Right ventricle myocardium inferior (tissue), 1 donor: ENCODE results near the gene PYROXD2. TPM values are rescaled to one million over a fixed set of nuclear protein-coding genes. Genes with fewer than 3 reads are reported as not detected.
"Not testable (repeated sequence)": the region's sequence is repeated elsewhere in the genome, so short reads cannot be mapped to it uniquely, and the experiment has no call there.

Experiments
- ATAC-seq: fragments of 200-7000 bp; cut with Tn5 transposase; one replicate; pipeline ENCODE4 v1.9.1; 2020; ENCODE audit warnings: mild to moderate bottlenecking, moderate library complexity
- DNase-seq: peaks from one replicate; pipeline ENCODE4 v3.0.0; 2021; ENCODE audit errors: missing footprints
- intact Hi-C: fragments of 100-400 bp; cut with DNase I; formaldehyde crosslinking; loops from one replicate; pipeline ENCODE4 v1.11.0; 2022
- total RNA-seq: library from RNA; stranded (reverse); fragmentation: NEBNext Ultra II Directional; extraction: Animal tissue kit (Norgen Biotek cat#: 25700); gene quantifications from one replicate; pipeline ENCODE4 v1.2.1, GENCODE V29; 2021
- donor health status: DM: no; HTN: yes; CAD: no; lungs with severe emphysema.

Gene PYROXD2
- total RNA-seq, 1 donor from 2014 or later = 10.7 TPM

DNA sequence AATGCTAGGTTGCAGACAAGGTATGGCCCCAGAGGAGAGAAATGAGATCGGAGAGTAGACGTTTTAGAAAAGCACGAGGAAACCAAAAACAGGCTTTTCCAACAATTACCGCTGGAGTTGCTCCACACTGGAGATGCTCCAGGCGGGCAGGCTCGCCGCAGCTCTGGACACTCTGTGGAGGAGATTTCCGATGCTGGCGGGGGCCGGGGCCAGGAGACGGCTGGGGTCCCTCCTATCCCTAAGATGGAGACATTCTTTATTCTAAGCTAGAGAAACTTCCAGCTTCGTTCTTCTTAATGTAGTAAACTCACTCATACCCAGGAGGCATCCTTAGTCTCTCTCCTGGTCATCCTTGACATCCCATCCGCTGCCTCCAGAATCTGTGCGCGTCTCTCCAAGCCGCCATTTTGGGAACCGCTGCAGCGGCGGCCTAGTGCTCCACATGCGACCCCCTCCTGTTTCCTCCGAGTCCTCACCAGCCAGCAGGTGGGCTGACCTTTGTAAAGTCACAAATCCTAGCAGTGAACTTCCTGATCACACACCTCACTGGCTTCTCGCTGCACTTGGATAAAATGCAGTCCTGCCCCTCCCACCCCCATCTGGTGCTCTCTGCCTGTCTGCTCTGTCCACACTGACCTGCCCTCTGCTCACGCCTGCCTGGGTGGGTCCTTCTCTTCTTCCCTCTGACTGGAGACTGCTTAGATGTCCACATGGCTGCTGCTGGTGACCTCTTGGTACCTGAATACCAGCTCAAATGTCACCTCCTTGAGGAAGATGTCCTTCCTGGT, 11.9 kb downstream of the PYROXD2 start:
- ATAC-seq = no peak

DNA sequence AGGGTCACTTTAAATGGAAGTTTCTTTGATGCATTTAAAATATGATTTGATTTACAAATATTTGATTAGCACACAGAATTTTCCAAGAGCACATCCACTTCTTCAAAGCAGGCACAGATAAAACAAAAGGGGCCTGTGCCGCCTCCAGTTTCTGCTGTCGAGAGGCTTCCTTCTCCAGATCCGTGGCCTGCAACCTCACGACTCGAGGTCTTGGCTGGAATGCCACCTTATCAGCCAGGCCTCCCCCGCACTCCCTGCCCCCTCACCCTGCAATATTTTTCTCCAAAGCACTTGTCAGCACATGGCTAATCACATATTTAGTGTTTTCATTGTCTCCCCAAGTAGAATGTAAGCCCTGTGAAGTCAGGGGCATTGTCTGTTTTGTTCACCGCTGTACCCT, 12.5 kb downstream of the PYROXD2 start:
- intact Hi-C loops = no loop called here
- ATAC-seq (no peak), DNase-seq (no peak)

More for the DNA sequence above, 11.9 kb downstream of the PYROXD2 start:
- no peak for DNase-seq
- intact Hi-C loops = no loop called here

DNA sequence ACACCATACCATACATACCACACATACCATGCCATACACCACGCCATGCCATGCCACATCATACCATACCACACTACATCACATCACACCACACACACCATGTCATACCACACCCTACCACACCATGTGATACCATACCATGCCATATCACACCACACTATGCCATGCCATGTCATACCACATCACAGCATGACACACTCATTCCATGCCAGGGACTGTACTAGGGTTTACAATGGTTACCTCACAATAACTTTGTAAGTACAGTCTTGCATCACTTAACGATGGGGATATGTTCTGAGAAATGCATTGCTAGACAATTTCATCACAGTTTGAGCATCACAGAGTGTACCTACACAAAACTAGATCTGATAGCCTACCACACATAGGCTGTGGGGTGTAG, 14.5 kb downstream of the PYROXD2 start:
- intact Hi-C loops = no loop called here
- DNase-seq = no peak
- ATAC-seq = no peak

DNA sequence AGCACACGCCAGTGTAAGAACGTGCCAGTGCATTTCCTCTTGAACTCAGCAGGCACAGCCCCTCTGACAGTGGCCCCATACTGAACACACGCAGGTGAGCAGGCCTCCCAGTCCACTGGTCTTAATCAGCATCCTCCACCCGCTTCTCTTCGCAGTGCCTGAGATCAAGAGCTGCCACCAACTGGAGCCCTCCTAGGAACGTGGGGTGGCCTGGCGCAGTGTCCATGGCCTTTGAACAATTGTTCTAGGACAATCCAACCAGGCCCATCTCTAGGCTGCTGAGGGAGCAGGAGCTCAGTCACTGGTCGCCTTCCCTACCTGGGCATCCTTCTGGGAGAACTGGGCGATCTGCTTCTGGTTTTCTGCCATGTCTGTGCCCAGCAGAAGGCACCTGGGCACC, 15.2 kb downstream of the PYROXD2 start:
- no peak for ATAC-seq
- no peak for DNase-seq
- intact Hi-C loops = no loop called here

DNA sequence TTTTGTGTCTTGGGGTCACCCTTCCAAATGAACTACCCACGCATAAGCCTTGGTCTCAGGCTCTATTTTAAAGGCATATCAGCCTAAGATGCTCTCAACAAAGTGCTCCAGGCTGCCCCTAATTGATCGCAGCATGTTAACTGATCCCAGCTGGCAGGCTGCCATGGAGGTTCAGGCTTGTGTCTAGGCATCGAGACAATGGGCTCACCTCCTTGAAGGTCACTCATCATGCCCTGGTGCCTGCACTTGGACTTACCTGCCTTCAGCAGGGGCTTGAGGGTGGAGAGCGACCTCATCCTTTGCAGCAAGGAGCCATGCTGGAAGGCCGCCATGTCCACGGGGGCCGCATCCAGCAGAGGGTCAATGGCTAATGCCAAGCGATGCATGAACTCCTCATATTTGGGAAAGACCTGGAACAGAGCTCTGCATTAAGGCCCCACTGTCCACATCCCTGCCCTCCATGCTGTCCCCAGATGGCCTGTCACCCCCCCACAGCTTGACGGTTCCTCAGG, 17.8 kb downstream of the PYROXD2 start:
- ATAC-seq = no peak
- DNase-seq = no peak
- intact Hi-C loops = no loop called here

DNA sequence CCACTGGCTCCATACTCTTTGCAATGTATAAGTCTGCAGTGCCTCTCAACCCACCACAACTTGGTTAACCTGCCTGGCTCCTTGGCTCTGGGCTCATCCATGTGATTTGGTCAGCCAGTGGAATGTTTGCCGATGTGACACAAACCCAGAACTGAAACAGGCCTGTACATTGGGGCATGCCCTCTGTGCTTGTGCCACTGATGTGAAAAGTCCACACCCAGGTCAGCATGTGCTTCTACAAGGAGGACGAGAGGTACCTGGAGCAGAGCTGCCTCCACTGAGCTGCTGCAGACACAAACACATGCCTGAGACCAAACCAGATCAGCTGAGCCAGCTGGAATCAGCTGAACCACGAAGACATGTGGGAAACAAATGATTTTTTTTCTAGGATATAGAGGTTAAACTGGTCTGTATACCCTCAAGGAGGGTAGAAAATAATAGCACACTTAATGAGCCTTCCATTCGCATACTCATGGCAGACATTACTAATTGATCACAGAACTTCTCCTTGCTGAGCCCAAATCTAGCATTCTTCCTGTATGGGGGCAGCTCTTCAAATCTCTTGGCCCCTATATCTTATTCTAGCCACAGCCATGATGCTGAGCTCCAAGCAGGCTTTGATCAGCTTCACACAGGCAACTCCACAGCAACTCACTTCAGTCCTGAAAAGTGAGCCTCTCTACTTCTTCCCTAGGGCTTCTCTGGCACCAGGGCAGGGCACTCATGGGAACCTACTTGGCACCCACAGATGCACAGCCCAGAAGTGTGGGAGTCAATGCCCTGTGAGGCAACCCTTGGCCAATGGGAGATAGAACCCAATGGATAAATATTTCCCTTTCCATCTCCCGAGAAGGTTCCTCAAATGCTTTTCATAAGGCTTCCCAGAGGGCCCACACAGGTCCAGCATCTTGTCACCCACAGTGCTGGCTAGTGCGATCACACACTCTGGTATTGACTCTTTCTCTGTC, 18.6 kb downstream of the PYROXD2 start:
- DNase-seq = no peak
- no peak for ATAC-seq
- intact Hi-C loops = no loop called here

DNA sequence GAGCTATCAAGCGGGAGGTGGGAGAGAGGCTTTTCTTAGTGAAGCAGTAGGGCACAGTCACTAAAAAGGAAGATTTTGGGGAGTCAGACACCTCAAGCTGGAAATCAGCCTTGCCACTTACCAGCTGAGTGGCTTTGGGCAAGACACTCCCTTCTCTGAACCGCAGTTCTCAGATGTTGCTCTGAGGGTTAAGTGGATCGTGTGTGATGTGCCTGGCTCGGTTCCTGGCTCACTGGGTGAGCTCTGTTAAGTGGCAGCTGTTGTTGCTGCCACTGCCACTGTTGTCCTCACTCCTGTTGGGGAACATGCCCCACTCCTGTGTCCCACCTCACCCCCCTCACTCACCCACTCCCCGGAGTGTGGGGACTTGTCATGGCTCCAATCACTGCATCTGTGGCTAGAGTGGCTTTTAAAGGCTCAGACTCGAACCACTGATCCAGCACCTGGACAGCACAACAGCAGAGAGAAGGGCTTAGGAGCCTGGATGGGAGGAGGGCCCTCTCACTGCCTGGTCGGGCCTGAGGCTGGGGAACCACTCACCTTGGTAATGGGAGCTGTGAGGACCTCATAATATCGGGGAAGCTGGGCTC, 20.0 kb downstream of the PYROXD2 start:
- DNase-seq (no peak), ATAC-seq (no peak)
- intact Hi-C loops = no loop called here

DNA sequence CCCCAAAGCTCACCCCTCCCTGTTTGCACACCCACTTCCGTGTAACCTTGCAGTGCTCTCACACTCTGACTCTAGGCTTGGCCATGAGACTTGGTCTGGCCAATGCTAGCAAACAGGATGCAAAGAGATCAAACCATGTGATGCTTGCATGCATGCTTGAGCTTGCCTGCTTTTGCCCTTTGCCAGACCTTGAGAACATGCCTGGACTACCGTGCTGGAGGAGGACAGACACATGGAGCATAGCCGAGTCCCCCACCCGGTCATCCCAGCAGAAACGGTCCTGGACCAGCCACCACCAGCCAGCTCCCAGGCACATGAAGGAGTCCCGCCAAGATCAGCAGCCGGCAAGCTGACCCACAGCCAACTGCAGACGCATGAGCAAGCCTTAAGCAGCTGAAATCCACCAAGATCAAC, 23.4 kb downstream of the PYROXD2 start:
- intact Hi-C loops = no loop called here
- DNase-seq = peak; percentile 82

DNA sequence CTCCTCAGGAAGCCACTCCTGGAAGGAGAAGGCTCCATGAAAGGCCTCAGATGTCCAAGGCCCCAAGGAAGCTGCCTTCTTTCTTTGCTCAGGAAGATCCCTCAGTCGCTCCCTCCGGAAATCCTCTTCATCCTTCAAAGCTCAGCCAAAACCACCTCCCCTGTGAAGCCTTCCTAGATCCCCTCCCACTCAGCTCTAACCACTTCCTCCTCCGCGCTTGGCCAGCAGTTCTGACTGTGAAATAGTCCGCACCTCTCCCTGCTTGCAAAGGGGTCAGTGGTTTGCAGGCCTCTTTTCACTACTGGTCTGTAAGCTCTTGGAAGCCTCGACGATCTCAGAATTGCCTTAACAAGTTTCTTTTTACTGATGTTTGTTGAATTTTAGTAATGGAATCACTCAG, 23.9 kb downstream of the PYROXD2 start:
- no peak for DNase-seq
- no peak for ATAC-seq
- intact Hi-C loops = no loop called here

More for the DNA sequence above, 23.4 kb downstream of the PYROXD2 start:
- peak; percentile 60 for ATAC-seq

DNA sequence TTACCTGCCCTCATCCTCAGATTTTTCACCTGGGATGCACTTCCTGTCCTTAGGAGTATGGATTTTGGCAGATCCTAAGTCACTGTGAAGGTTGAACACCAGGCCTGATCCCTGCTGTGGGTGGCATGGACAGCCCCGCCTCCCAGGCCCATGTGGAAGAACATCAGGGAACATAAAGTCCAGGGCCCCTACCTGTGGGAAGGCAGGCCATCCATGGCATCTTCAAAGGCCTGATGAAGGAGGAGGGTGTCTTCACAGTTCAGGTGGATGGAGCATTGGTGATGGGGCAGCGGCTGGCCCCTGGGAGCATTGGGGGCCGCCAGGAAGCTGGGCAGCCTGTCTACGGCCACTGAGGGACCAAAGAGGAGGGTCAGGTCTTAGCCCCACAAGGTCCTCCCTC, 24.6 kb downstream of the PYROXD2 start:
- intact Hi-C loops = no loop called here
- DNase-seq (no peak), ATAC-seq (no peak)

DNA sequence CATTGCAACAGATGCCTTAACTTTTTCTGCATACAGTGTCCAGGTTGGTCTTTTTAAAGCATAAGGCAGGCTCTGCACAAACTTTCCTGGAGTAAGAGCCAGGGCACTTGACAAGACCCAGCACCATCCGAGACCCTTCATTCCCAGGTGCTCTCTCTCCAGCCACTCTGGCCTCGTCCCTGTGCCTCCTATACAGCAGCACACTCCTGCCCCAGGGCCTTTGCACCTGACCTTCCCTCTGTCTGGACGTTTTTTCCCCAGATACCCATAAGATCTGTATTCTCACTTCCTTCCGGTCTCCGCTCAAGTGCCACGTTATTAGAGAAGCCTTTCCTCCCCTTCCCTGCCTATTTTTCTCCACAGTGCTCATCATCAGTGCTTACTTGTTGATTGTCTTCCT, 25.6 kb downstream of the PYROXD2 start:
- intact Hi-C loops = no loop called here
- ATAC-seq (no peak), DNase-seq (no peak)

DNA sequence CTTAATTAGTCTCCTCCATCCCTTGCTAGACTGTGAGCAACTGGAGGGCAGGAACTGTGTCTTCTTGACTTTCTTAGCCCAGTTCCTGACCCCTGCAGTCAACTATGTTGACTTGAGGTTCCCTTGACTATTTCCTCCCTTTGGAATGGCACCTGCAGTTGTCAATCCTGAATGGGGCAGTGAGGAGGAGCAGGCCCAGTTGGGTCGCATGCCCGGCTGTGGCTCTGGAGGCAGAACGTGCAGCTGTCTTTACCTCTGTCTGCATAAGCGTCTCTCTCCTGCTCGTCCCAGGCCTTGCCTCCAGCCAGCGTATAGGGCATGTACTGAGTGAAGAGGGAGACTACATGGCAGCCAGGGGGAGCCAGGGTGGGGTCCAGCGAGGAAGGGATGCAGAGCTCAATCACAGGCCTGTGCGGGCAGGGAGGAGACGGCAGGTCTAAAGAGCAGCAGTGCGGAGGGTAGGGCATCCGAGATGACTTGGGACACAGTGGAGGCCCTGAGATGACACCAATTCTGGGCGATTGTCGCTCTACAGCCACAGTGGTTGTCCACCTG, 26.8 kb downstream of the PYROXD2 start:
- ATAC-seq = no peak
- DNase-seq = no peak
- intact Hi-C loops = no loop called here

DNA sequence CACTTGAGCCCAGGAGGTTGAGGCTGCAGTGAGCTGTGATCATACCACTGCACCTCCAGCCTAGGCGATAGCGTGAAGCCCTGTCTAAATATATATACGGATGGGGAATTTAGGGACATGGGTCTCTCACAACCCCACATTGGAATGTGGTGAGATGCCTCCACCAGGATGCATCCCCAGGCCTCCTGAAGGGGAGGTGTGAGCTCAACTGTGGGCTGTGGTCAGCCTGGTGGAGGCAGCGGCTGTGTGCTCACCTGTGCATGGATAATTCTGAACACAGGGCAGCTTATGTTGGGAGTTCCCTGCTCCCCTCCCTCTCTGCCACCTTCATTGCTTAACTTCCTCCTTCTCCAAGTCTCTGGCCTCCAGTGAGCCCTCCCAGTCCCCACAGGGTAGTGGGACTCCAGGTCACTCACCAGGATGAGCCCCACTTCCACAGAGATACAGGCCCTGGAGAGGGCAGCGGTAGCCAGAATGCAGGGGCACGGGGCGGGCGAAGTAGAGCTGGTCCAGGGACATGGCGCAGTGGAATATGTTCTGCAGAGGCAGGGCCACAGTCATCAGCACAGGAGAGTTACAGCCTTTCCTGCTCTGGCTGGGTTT, 30.4 kb downstream of the PYROXD2 start:
- DNase-seq (no peak), ATAC-seq (no peak)
- intact Hi-C loops = no loop called here

DNA sequence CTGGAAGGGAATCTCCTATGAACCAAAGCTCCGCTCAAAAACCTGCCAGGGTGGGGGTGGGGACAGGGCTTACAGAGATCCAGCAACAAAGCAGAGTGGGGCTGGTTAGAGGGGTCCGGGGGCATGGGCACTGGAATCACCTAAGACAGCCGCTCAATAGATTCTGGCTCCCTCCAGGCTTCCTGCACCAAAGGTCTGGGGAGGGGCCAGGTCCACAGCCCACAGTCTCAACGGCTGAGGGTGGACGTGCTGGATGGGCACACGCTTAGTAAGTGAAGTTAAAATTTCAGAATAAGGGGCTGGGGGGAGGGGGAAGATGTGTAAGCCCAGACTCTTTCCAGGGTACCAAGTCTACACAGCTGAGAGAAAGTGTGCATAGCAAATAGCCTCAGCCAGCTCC, 31.1 kb downstream of the PYROXD2 start:
- intact Hi-C loops = no loop called here
- ATAC-seq (no peak), DNase-seq (no peak)

DNA sequence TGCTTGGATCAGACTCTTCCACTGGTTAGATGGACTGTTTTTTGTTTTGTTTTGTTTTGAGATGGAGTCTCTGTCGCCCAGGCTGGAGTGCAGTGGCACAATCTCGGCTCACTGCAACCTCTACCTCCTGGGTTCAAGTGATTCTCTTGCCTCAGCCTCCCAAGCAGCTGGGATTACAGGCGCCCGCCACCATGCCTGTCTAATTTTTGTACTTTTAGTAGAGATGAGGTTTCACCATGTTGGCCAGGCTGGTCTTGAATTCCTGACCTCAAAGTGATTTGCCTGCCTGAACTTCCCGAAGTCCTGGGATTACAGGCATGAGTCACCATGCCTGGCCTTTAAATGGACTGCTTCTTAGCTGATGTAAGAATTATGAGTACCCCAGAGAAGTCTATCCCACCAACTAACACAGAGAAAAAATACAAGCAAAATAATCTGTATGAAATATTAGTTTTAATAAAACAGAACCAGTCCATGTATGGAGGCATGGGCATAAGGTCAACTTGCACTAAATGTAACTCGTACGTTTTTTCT, 31.8 kb downstream of the PYROXD2 start:
- DNase-seq, ATAC-seq, intact Hi-C loops: not testable (repeated sequence)

DNA sequence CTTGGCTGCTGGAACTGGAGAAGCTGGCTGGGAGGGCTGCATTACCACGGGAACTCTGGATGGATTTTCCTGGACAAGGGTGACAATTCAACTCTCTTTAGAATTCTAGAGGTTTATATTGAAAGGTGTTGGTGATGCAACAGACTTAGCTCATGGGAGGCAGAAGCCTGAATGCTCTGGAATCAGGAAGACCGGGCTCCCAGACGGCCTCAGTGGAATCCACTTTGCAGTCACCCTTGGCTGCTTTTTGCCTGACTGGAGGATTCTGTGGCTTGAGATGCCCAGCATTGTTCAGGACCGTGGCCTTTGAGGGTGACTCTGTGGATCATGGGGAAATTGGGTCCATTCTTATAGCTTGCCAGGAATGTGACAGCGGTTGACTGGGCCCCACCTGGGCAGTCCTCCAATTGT, 32.3 kb downstream of the PYROXD2 start:
- intact Hi-C loops = no loop called here
- ATAC-seq (no peak), DNase-seq (no peak)

DNA sequence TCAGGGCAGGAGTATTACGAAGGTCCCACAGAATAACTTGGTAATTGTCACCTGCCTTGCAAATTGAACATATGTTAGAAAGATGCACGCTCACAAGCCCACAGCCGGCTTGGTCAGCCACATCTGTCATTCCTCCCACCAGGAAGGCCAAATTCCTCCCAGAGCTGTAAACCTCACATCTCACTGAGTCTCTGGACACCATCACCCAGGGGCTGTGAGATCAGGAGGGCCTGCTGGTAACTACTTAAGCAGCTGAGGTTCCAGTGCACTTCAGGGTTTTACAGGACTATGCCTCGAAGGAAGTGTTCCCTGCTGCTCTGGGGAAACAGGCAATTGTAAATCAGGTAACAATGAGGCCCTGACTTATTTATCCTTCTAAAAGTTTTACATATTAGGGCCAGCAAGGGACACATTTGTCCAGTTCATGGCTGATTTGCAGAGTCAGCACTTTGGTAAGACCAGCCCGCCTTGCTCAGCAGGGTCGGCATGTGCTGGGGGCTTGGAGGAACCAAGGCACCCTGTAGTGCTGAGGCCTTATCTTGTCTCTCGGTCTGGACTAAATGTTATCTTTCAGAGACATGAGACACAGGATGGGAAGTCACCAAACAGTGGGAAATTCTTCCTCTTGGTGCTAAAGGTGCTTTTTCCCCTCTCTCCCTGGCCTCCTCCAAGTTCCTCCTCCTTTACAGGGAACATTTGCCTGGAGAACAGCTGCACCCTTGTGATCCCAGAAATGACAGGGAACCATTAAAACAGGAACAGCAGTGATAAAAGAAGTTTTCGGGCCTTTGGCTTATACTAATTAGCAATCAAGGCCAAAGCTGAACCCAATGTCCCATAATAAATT, 34.3 kb downstream of the PYROXD2 start:
- ATAC-seq = no peak
- intact Hi-C loops = no loop called here

DNA sequence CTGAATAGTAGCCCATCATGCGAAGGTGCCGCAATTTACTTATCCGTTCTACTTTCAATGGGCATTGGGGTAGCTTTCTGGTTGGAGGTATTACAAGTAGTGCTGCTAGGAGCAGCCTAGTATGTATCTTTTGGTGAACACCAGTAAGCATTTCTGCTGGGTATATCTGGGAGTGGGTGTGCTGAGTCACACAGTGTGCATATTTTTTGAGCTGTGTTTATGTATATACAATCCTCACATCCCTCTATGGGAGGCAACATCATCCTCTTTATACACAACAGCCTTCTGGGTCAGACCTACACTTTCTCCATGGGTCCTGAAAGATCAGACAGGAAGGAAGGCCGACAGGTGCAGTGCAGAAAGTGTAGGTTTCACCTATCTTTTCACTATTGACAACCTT, 36.3 kb downstream of the PYROXD2 start:
- intact Hi-C loops = no loop called here
- ATAC-seq (no peak), DNase-seq (no peak)

More for the DNA sequence above, 34.3 kb downstream of the PYROXD2 start:
- DNase-seq = no peak
